ENCODE measurements around the gene SYT13. TPM values are rescaled to one million over a fixed set of nuclear protein-coding genes. Genes with fewer than 3 reads are reported as not detected.

Gene SYT13
- total RNA-seq, 1 experiment from 2014 or later = 4.3 TPM

- H3K4ac ChIP-seq (ENCODE audit: low read depth, low read length) = no peak overlapping the region
- H2BK20ac ChIP-seq (ENCODE audit: low read depth, low read length, poor library complexity, severe bottlenecking) = no peak overlapping the region
- Mint-ChIP-seq H3K27ac (no peak overlapping the region), H3K4me3 (no peak overlapping the region), H3K4me1 (peaks cover 4 to 5% of the 10 kb centered on the region in 2 experiments), H3K27me3 (ENCODE audit: low read depth) (no peaks in the 10 kb centered on the region), H3K36me3 (ENCODE audit: insufficient read depth in 1 of 3, low read depth in 3 of 3) (peaks cover 14 to 27% (median 21%) of the 10 kb centered on the region in 3 experiments; a peak in 6 of 7 replicates), H3K9me3 (no peaks in the 10 kb centered on the region)
- TF ChIP-seq CTCF (conservative IDR thresholded peaks at IDR 0.05) = no peak
- H2BK5ac ChIP-seq (ENCODE audit: insufficient read length, low read length) = no peak overlapping the region
- H3K4me2 ChIP-seq (ENCODE audit: insufficient read depth, insufficient read length, low read length) = no peak overlapping the region
- no peak for DNase-seq
- no peaks in the 10 kb centered on the region for H3K27me3 ChIP-seq (ENCODE audit: insufficient read depth, low read length)
- no peaks in the 10 kb centered on the region for H4K20me1 ChIP-seq (ENCODE audit: control insufficient read depth, insufficient read depth, insufficient read length)
- H3K56ac ChIP-seq (ENCODE audit: insufficient read length, low read depth, low read length) = no peak overlapping the region
- H3K23me2 ChIP-seq (ENCODE audit: insufficient read length, low read depth, low read length, poor library complexity, severe bottlenecking) = no peaks in the 10 kb centered on the region
- H2AK5ac ChIP-seq (ENCODE audit: insufficient read length, low read length) = no peak overlapping the region
- H3K9ac ChIP-seq (ENCODE audit: extremely low read depth, insufficient read length, low read length) = no peak overlapping the region
- no peak overlapping the region for H2AFZ ChIP-seq (ENCODE audit: low read length)
- no peak overlapping the region for H2BK120ac ChIP-seq (ENCODE audit: low read depth, low read length, poor library complexity, severe bottlenecking)
- no peaks in the 10 kb centered on the region for H3K79me1 ChIP-seq (ENCODE audit: insufficient read depth, low read depth, low read length, poor library complexity, severe bottlenecking)
- H2BK12ac ChIP-seq (ENCODE audit: insufficient read length, low read depth, low read length) = no peak overlapping the region
- no peak overlapping the region for H4K5ac ChIP-seq (ENCODE audit: insufficient read length, low read depth, low read length)
- H2BK15ac ChIP-seq (ENCODE audit: low read depth, low read length) = no peak overlapping the region
- WGBS (ENCODE audit: extremely low coverage, insufficient read length, low lambda C conversion rate) = no CpG with 5 or more reads among the region's 5 CpGs
- no peak overlapping the region for H4K91ac ChIP-seq (ENCODE audit: insufficient read length, low read depth, low read length)
- no peak overlapping the region for H4K8ac ChIP-seq (replicated peaks; ENCODE audit: insufficient read length, low read depth, low read length)
- no peak overlapping the region for H3T11ph ChIP-seq (ENCODE audit: low read length)
- H3K79me2 ChIP-seq (ENCODE audit: insufficient read depth, low read length) = no peaks in the 10 kb centered on the region
- H3K4me1 ChIP-seq (ENCODE audit: insufficient read depth, low read length) = no peaks in the 10 kb centered on the region; the same call in 1 of the 2 replicates
- no peak overlapping the region for H3K18ac ChIP-seq (ENCODE audit: insufficient read length, low read depth, low read length)
- no peak overlapping the region for H3K27ac ChIP-seq (ENCODE audit: insufficient read length, low read depth, low read length)
- no peak overlapping the region for H3K23ac ChIP-seq (ENCODE audit: insufficient read length, low read depth, low read length)
- no peak overlapping the region for H3K14ac ChIP-seq (ENCODE audit: insufficient read depth, low read length)
- no peaks in the 10 kb centered on the region for H3K9me3 ChIP-seq (ENCODE audit: control insufficient read depth, low read depth, low read length)
These were observed 56.6 kb downstream of the SYT13 start for GRCh38 chr11:45229401-45230020.
